OCI-LY7 (cell line): ENCODE measurements around the gene TNK1. TPM values are rescaled to one million over a fixed set of nuclear protein-coding genes. Genes with fewer than 3 reads are reported as not detected.

Experiments used
- BruUV-seq: library from RNA; stranded (reverse); fragments of 400-500 nt; replicated peaks from 2 replicates; lab custom pipeline; 2021; lab: Mats Ljungman, UMichigan
- CTCF ChIA-PET: fragments of 300-600 bp; sonication (Branson Sonifier 250); formaldehyde crosslinking; loops from one replicate; lab custom pipeline; 2022; ENCODE audit warnings: antibody characterized with exemption; ENCODE audit not compliant: unreplicated experiment; lab: Charles Lee
- POLR2A ChIA-PET: fragments of 300-600 bp; sonication (Branson Sonifier 250); formaldehyde crosslinking; loops from one replicate; lab custom pipeline; 2022; ENCODE audit warnings: antibody characterized with exemption; lab: Charles Lee
- DNase-seq: peaks from one replicate; pipeline ENCODE4 v3.0.0-alpha.2; 2015; ENCODE audit warnings: low spot score
- H2AFZ ChIP-seq: fragments of 200-600 bp; sonication (generic), shearing (Covaris generic); 2 replicates; pipeline ENCODE4 v1.6.1; 2014; ENCODE audit warnings: mild to moderate bottlenecking, antibody characterized with exemption, low read length, moderate library complexity
- H3K27ac ChIP-seq: fragments of 200-600 bp; sonication (generic); 2 replicates; pipeline ENCODE4 v1.5.1; 2014; ENCODE audit warnings: mixed run types, low read depth, mild to moderate bottlenecking, moderate library complexity, low read length, inconsistent platforms; ENCODE audit not compliant: poor library complexity, severe bottlenecking
- H3K36me3 ChIP-seq: fragments of 200-600 bp; sonication (generic); 2 replicates; pipeline ENCODE4 v1.6.1; 2014; ENCODE audit warnings: mild to moderate bottlenecking, antibody characterized with exemption, low read length, moderate library complexity, mixed read lengths; ENCODE audit not compliant: insufficient read depth
- H3K4me1 ChIP-seq: fragments of 200-600 bp; sonication (generic); 2 replicates; pipeline ENCODE4 v1.5.1; 2014; ENCODE audit warnings: mild to moderate bottlenecking, low read length; ENCODE audit not compliant: insufficient read depth, poor library complexity, severe bottlenecking
- H3K4me2 ChIP-seq: fragments of 200-600 bp; sonication (generic); 2 replicates; pipeline ENCODE4 v1.6.1; 2014; ENCODE audit warnings: mild to moderate bottlenecking, low read length
- H3K4me3 ChIP-seq: fragments of 200-600 bp; sonication (generic); 2 replicates; pipeline ENCODE4 v1.5.1; 2014; ENCODE audit warnings: mild to moderate bottlenecking, low read depth, low read length; ENCODE audit not compliant: poor library complexity, severe bottlenecking
- H3K79me2 ChIP-seq: fragments of 200-600 bp; sonication (generic); 2 replicates; pipeline ENCODE4 v1.6.1; 2016; ENCODE audit warnings: low read depth, mild to moderate bottlenecking, low read length, moderate library complexity, mixed read lengths; ENCODE audit not compliant: insufficient read depth
- H3K9me2 ChIP-seq: fragments of 200-600 bp; sonication (generic); 2 replicates; pipeline ENCODE4 v1.6.1; 2016; ENCODE audit warnings: mild to moderate bottlenecking, low read length, mixed read lengths; ENCODE audit not compliant: insufficient read depth
- H3K9me3 ChIP-seq: fragments of 200-600 bp; sonication (generic); 2 replicates; pipeline ENCODE4 v1.6.1; 2014; ENCODE audit warnings: mild to moderate bottlenecking, mixed run types, low read length, mixed read lengths
- H4K20me1 ChIP-seq: fragments of 200-600 bp; sonication (generic); 2 replicates; pipeline ENCODE4 v1.6.1; 2014; ENCODE audit warnings: mild to moderate bottlenecking, antibody characterized with exemption, low read length, moderate library complexity, mixed read lengths; ENCODE audit not compliant: insufficient read depth
- CTCF ChIP-seq: fragments of 200-600 bp; sonication (generic); conservative IDR thresholded peaks from 2 replicates; pipeline ENCODE4 v1.5.1; 2014; ENCODE audit warnings: mild to moderate bottlenecking, antibody characterized with exemption, low read length, moderate library complexity, mixed read lengths
- EZH2phosphoT487 ChIP-seq: fragments of 200-600 bp; sonication (generic); IDR thresholded peaks from 2 replicates; pipeline ENCODE4 v1.6.1; 2018; ENCODE audit warnings: low read depth, borderline replicate concordance, mild to moderate bottlenecking, mixed run types, antibody characterized with exemption, low read length, moderate library complexity, mixed read lengths
- intact Hi-C: fragments of 100-400 bp; cut with micrococcal nuclease; formaldehyde crosslinking; loops from one replicate; pipeline ENCODE4 v1.10.0; 2022; ENCODE audit not compliant: unreplicated experiment
- total RNA-seq, 2 experiments: library from RNA; depleted of rRNA in 1 of 2; stranded (reverse); fragments of >200 nt in 1 of 2; shearing (Covaris generic) in 1 of 2; gene quantifications; 2 replicates each; pipeline ENCODE4 v1.2.3, GENCODE V29; 2014 to 2022

The TNK1 gene
- total RNA-seq, 2 experiments from 2014 or later: 5.0 to 6.4 TPM

- peak; percentile 29 for DNase-seq
- H3K4me2 ChIP-seq: peak overlapping the region; percentile 99
- H4K20me1 ChIP-seq: no peaks in the 10 kb centered on the region
- peaks cover 4% of the 10 kb centered on the region; the same call in 1 of the 2 replicates for H3K79me2 ChIP-seq
- H3K9me3 ChIP-seq: no peaks in the 10 kb centered on the region
- POLR2A ChIA-PET: interaction anchor here (0.6 kb wide), 1 partner anchor 54 kb away, joined by 3 read pairs; no protein-coding TSS in a partner anchor
- no TSS peak for BruUV-seq
- peaks cover 40% of the 10 kb centered on the region for H3K4me1 ChIP-seq
- H3K9me2 ChIP-seq: no peaks in the 10 kb centered on the region
- TF ChIP-seq CTCF (no peak), EZH2phosphoT487 (no peak)
- H3K4me3 ChIP-seq: peak overlapping the region; percentile 55
- intact Hi-C loops: loop anchor here (1.0 to 5.0 kb wide), 4 partner anchors 46 to 401 kb away; partner anchors contain the start of genes POLR2A, SENP3 and SLC16A13
- no peak overlapping the region for H3K27ac ChIP-seq
- no peaks in the 10 kb centered on the region for H3K36me3 ChIP-seq
- CTCF ChIA-PET: interaction anchor here (0.8 kb wide), 1 partner anchor 41 kb away, joined by 3 read pairs; the partner anchor contains the start of gene ZBTB4
- no peak overlapping the region for H2AFZ ChIP-seq
Measured at GRCh38 chr17:7437950-7438614, 57.2 kb downstream of the TNK1 start.

GRCh38 chr17:7438656-7439460, 58.0 kb downstream of the TNK1 start:
- no peaks in the 10 kb centered on the region for H3K36me3 ChIP-seq
- peak overlapping the region; percentile 55 for H3K4me3 ChIP-seq
- no peak overlapping the region for H2AFZ ChIP-seq
- H3K4me1 ChIP-seq: peaks cover 40% of the 10 kb centered on the region
- no peak for DNase-seq
- TF ChIP-seq CTCF (no peak), EZH2phosphoT487 (no peak)
- H3K9me3 ChIP-seq: no peaks in the 10 kb centered on the region
- ChIA-PET CTCF (interaction anchor here (0.8 kb wide), 1 partner anchor 41 kb away, joined by 3 read pairs; the partner anchor contains the start of gene ZBTB4), POLR2A (interaction anchor here (0.6 kb wide), 1 partner anchor 55 kb away, joined by 3 read pairs; no protein-coding TSS in a partner anchor)
- no TSS peak for BruUV-seq
- H3K79me2 ChIP-seq: peaks cover 4% of the 10 kb centered on the region; the same call in 1 of the 2 replicates
- H3K4me2 ChIP-seq: peak overlapping the region; percentile 99
- H4K20me1 ChIP-seq: no peaks in the 10 kb centered on the region
- no peak overlapping the region for H3K27ac ChIP-seq
- no peaks in the 10 kb centered on the region for H3K9me2 ChIP-seq
- intact Hi-C loops: loop anchor here (5.0 kb wide), 1 partner anchor 402 kb away; the partner anchor contains the start of gene SLC16A13

Other genes with a start within 250 kb of the TNK1 start
Only the 30 nearest of the 38 such genes appear.
- gene DLG4, start 161.3 kb upstream of the TNK1 start, total RNA-seq (2014; rRNA removed; shearing (Covaris generic)): 9.0 and 15.4 TPM in 2 replicates
- 27.3 and 30.2 TPM in 2 replicates for gene DLG4, start 161.3 kb upstream of the TNK1 start, total RNA-seq (2022)
- gene ACADVL, start 161.2 kb upstream of the TNK1 start, total RNA-seq (2014; rRNA removed; shearing (Covaris generic)): 226 and 297 TPM in 2 replicates
- 204 and 238 TPM in 2 replicates for gene ACADVL, start 161.2 kb upstream of the TNK1 start, total RNA-seq (2022)
- gene DVL2, start 146.6 kb upstream of the TNK1 start, total RNA-seq (2014; rRNA removed; shearing (Covaris generic)): 84.3 and 98.8 TPM in 2 replicates
- 99.9 and 100 TPM in 2 replicates for gene DVL2, start 146.6 kb upstream of the TNK1 start, total RNA-seq (2022)
- 47.7 and 50.8 TPM in 2 replicates for gene PHF23, start 141.6 kb upstream of the TNK1 start, total RNA-seq (2014; rRNA removed; shearing (Covaris generic))
- 36.5 and 43.3 TPM in 2 replicates for gene PHF23, start 141.6 kb upstream of the TNK1 start, total RNA-seq (2022)
- 106 and 128 TPM in 2 replicates for gene GABARAP, start 138.6 kb upstream of the TNK1 start, total RNA-seq (2014; rRNA removed; shearing (Covaris generic))
- gene GABARAP, start 138.6 kb upstream of the TNK1 start, total RNA-seq (2022): 199 and 207 TPM in 2 replicates
- 52.1 and 53.2 TPM in 2 replicates for gene CTDNEP1, start 129.4 kb upstream of the TNK1 start, total RNA-seq (2014; rRNA removed; shearing (Covaris generic))
- gene CTDNEP1, start 129.4 kb upstream of the TNK1 start, total RNA-seq (2022): 161 and 173 TPM in 2 replicates
- gene ELP5, start 128.9 kb upstream of the TNK1 start, total RNA-seq (2014; rRNA removed; shearing (Covaris generic)): 71.7 and 84.6 TPM in 2 replicates
- 96.8 and 97.3 TPM in 2 replicates for gene ELP5, start 128.9 kb upstream of the TNK1 start, total RNA-seq (2022)
- 0.28 TPM in 1 of 2 replicates, not detected in the other for gene CLDN7, start 118.6 kb upstream of the TNK1 start, total RNA-seq (2014; rRNA removed; shearing (Covaris generic))
- gene CLDN7, start 118.6 kb upstream of the TNK1 start, total RNA-seq (2022): 0.32 and 0.65 TPM in 2 replicates
- 0.49 and 0.63 TPM in 2 replicates for gene SLC2A4, start 99.4 kb upstream of the TNK1 start, total RNA-seq (2014; rRNA removed; shearing (Covaris generic))
- gene SLC2A4, start 99.4 kb upstream of the TNK1 start, total RNA-seq (2022): 0.30 and 0.61 TPM in 2 replicates
- 9.8 and 12.8 TPM in 2 replicates for gene YBX2, start 86.5 kb upstream of the TNK1 start, total RNA-seq (2014; rRNA removed; shearing (Covaris generic))
- 6.7 and 11.8 TPM in 2 replicates for gene YBX2, start 86.5 kb upstream of the TNK1 start, total RNA-seq (2022)
- gene EIF5A, start 73.5 kb upstream of the TNK1 start, total RNA-seq (2014; rRNA removed; shearing (Covaris generic)): 491 and 519 TPM in 2 replicates
- 692 and 803 TPM in 2 replicates for gene EIF5A, start 73.5 kb upstream of the TNK1 start, total RNA-seq (2022)
- 70.4 and 70.5 TPM in 2 replicates for gene GPS2, start 65.7 kb upstream of the TNK1 start, total RNA-seq (2014; rRNA removed; shearing (Covaris generic))
- gene GPS2, start 65.7 kb upstream of the TNK1 start, total RNA-seq (2022): 75.0 and 80.8 TPM in 2 replicates
- gene NEURL4, start 51.8 kb upstream of the TNK1 start, total RNA-seq (2014; rRNA removed; shearing (Covaris generic)): 30.2 and 34.7 TPM in 2 replicates
- gene NEURL4, start 51.8 kb upstream of the TNK1 start, total RNA-seq (2022): 50.2 and 66.8 TPM in 2 replicates
- 113 and 117 TPM in 2 replicates for gene ACAP1, start 44.6 kb upstream of the TNK1 start, total RNA-seq (2014; rRNA removed; shearing (Covaris generic))
- gene ACAP1, start 44.6 kb upstream of the TNK1 start, total RNA-seq (2022): 256 and 259 TPM in 2 replicates
- gene KCTD11, start 28.9 kb upstream of the TNK1 start, total RNA-seq (2014; rRNA removed; shearing (Covaris generic)): 4.1 and 6.0 TPM in 2 replicates
- gene KCTD11, start 28.9 kb upstream of the TNK1 start, total RNA-seq (2022): 7.6 and 8.6 TPM in 2 replicates
- gene TMEM95, start 25.9 kb upstream of the TNK1 start, total RNA-seq (2014; rRNA removed; shearing (Covaris generic)): not detected in 2 replicates
- 0.31 TPM in 1 of 2 replicates, not detected in the other for gene TMEM95, start 25.9 kb upstream of the TNK1 start, total RNA-seq (2022)
- gene PLSCR3, start 13.4 kb downstream of the TNK1 start, total RNA-seq (2014; rRNA removed; shearing (Covaris generic)): 8.9 and 15.3 TPM in 2 replicates
- gene PLSCR3, start 13.4 kb downstream of the TNK1 start, total RNA-seq (2022): 23.1 and 27.6 TPM in 2 replicates
- gene TMEM256, start 23.0 kb downstream of the TNK1 start, total RNA-seq (2014; rRNA removed; shearing (Covaris generic)): 108 and 165 TPM in 2 replicates
- 96.6 and 107 TPM in 2 replicates for gene TMEM256, start 23.0 kb downstream of the TNK1 start, total RNA-seq (2022)
- 0.06 TPM in 1 of 2 replicates, not detected in the other for gene NLGN2, start 26.8 kb downstream of the TNK1 start, total RNA-seq (2014; rRNA removed; shearing (Covaris generic))
- gene NLGN2, start 26.8 kb downstream of the TNK1 start, total RNA-seq (2022): 1.2 TPM in 1 of 2 replicates, not detected in the other
- gene SPEM1, start 39.2 kb downstream of the TNK1 start, total RNA-seq (2014; rRNA removed; shearing (Covaris generic)): not detected in 2 replicates
- not detected in 2 replicates for gene SPEM1, start 39.2 kb downstream of the TNK1 start, total RNA-seq (2022)
- not detected in 2 replicates for gene SPEM2, start 44.5 kb downstream of the TNK1 start, total RNA-seq (2014; rRNA removed; shearing (Covaris generic))
- not detected in 2 replicates for gene SPEM2, start 44.5 kb downstream of the TNK1 start, total RNA-seq (2022)
- gene SPEM3, start 47.8 kb downstream of the TNK1 start, total RNA-seq (2014; rRNA removed; shearing (Covaris generic)): not detected in 2 replicates
- not detected in 2 replicates for gene SPEM3, start 47.8 kb downstream of the TNK1 start, total RNA-seq (2022)
- 13.4 and 15.6 TPM in 2 replicates for gene TMEM102, start 54.3 kb downstream of the TNK1 start, total RNA-seq (2014; rRNA removed; shearing (Covaris generic))
- gene TMEM102, start 54.3 kb downstream of the TNK1 start, total RNA-seq (2022): 16.6 and 18.9 TPM in 2 replicates
- 1.3 and 2.8 TPM in 2 replicates for gene FGF11, start 58.4 kb downstream of the TNK1 start, total RNA-seq (2014; rRNA removed; shearing (Covaris generic))
- gene FGF11, start 58.4 kb downstream of the TNK1 start, total RNA-seq (2022): 9.9 and 11.0 TPM in 2 replicates
- 12.7 and 13.2 TPM in 2 replicates for gene CHRNB1, start 64.0 kb downstream of the TNK1 start, total RNA-seq (2014; rRNA removed; shearing (Covaris generic))
- gene CHRNB1, start 64.0 kb downstream of the TNK1 start, total RNA-seq (2022): 13.4 and 15.6 TPM in 2 replicates
- 3.4 and 3.5 TPM in 2 replicates for gene ZBTB4, start 98.5 kb downstream of the TNK1 start, total RNA-seq (2014; rRNA removed; shearing (Covaris generic))
- 3.9 and 4.6 TPM in 2 replicates for gene ZBTB4, start 98.5 kb downstream of the TNK1 start, total RNA-seq (2022)
- gene SLC35G6, start 100.4 kb downstream of the TNK1 start, total RNA-seq (2014; rRNA removed; shearing (Covaris generic)): not detected in 2 replicates
- not detected in 2 replicates for gene SLC35G6, start 100.4 kb downstream of the TNK1 start, total RNA-seq (2022)
- gene POLR2A, start 103.3 kb downstream of the TNK1 start, total RNA-seq (2014; rRNA removed; shearing (Covaris generic)): 76.6 and 84.2 TPM in 2 replicates
- 218 and 264 TPM in 2 replicates for gene POLR2A, start 103.3 kb downstream of the TNK1 start, total RNA-seq (2022)
- gene TNFSF12, start 168.0 kb downstream of the TNK1 start, total RNA-seq (2014; rRNA removed; shearing (Covaris generic)): not detected in 2 replicates
- not detected in 2 replicates for gene TNFSF12, start 168.0 kb downstream of the TNK1 start, total RNA-seq (2022)
- gene TNFSF13, start 177.7 kb downstream of the TNK1 start, total RNA-seq (2014; rRNA removed; shearing (Covaris generic)): 0.49 and 0.98 TPM in 2 replicates
- 4.8 and 6.0 TPM in 2 replicates for gene TNFSF13, start 177.7 kb downstream of the TNK1 start, total RNA-seq (2022)